Heart right ventricle (tissue), 16 donors: ENCODE measurements around the gene ORM2. TPM values are rescaled to one million over a fixed set of nuclear protein-coding genes. Genes with fewer than 3 reads are reported as not detected.
"Not testable (repeated sequence)": the region's sequence is repeated elsewhere in the genome, so short reads cannot be mapped to it uniquely, and the experiment has no call there.

Experiments
- ATAC-seq, 8 donors: fragments of 200-7000 bp; cut with Tn5 transposase; one replicate each; pipeline ENCODE4 v1.9.1; 2020; ENCODE audit warnings: mild to moderate bottlenecking in 8 of 8, moderate library complexity in 8 of 8, moderate number of reproducible peaks in 1 of 8
- DNase-seq, 2 donors: peaks; one replicate each; pipeline ENCODE4 v3.0.0-alpha.2; 2020
- H3K27ac ChIP-seq, 10 donors: fragments of 200-600 bp; sonication (generic) in 2 of 10; one replicate each; pipeline versions ENCODE4 v1.5.0 to v1.8.0; 2020 to 2022; ENCODE audit warnings: mild to moderate bottlenecking in 3 of 10
- H3K27me3 ChIP-seq, 7 donors: fragments of 200-600 bp; one replicate each; pipeline ENCODE4 v1.8.0; 2021 to 2022; ENCODE audit warnings: mild to moderate bottlenecking in 2 of 7
- H3K36me3 ChIP-seq, 9 donors: fragments of 200-600 bp; sonication (generic) in 1 of 9; one replicate each; pipeline versions ENCODE4 v1.5.0 to v1.8.0; 2020 to 2022; ENCODE audit warnings: mild to moderate bottlenecking in 2 of 9
- H3K4me1 ChIP-seq, 9 donors: fragments of 200-600 bp; sonication (generic) in 1 of 9; one replicate each; pipeline versions ENCODE4 v1.5.0 to v1.8.0; 2020 to 2022; ENCODE audit warnings: mild to moderate bottlenecking in 4 of 9
- H3K4me3 ChIP-seq, 10 donors: fragments of 200-600 bp; sonication (generic) in 2 of 10; one replicate each; pipeline versions ENCODE4 v1.5.0 to v1.8.0; 2020 to 2022; ENCODE audit warnings: mild to moderate bottlenecking in 7 of 10, moderate library complexity in 2 of 10
- H3K9me3 ChIP-seq, 11 donors: fragments of 200-600 bp in 10 of 11; sonication (generic) in 2 of 11; one replicate each; pipeline versions ENCODE4 v1.5.0 to v1.8.0; 2013 to 2022; ENCODE audit warnings: mild to moderate bottlenecking in 2 of 11, control low read depth in 1 of 11, moderate library complexity in 1 of 11
- CTCF ChIP-seq, 9 donors: fragments of 200-600 bp; sonication (generic) in 2 of 9; IDR thresholded peaks; one replicate each; pipeline versions ENCODE4 v1.5.0 to v1.8.0; 2021 to 2022; ENCODE audit warnings: antibody characterized with exemption in 9 of 9, mild to moderate bottlenecking in 5 of 9, moderate library complexity in 1 of 9
- WGBS, 2 donors: extraction: QIAGEN DNeasy Blood & Tissue Kit; methylation state at CpG; one replicate each; pipeline ENCODE4 v1.1.7; 2013; ENCODE audit warnings: inconsistent platforms in 1 of 2; 5-methylcytosine and 5-hydroxymethylcytosine counted together
- intact Hi-C, 10 donors: fragments of 100-400 bp; cut with DNase I; formaldehyde crosslinking; loops; one replicate each; pipeline versions ENCODE4 v1.11.1 to v1.14.2; 2022
- polyA plus RNA-seq, 2 donors: library from polyadenylated mRNA; stranded (reverse); fragments of 200-250 nt; gene quantifications; one replicate each; pipeline ENCODE4 v1.2.3, GENCODE V29; 2013
- total RNA-seq, 10 donors: library from RNA; stranded (reverse); fragmentation: NEBNext Ultra II Directional in 3 of 10; extraction: Animal tissue kit (Norgen Biotek cat#: 25700) in 3 of 10; gene quantifications; one replicate each; pipeline versions ENCODE4 v1.2.1 to v1.2.4, GENCODE V29; 2021 to 2023
- donor health status: Arrhythmogenic right ventricular cardiomyopathy.
- donor health status: ischemic (EF 13 %, LVEDD 7.1; RV severe dilation, severe dysfunction).
- donor health status: healthy with polysubstance abuse.
- donor health status: DM: no; HTN: yes; CAD: no.
- donor health status: DM: no; HTN: no; CAD: no.
- donor health status: ischemic (EF 25% LVEDD 6.9; RV normal size, moderate dysfunction).
- donor health status: ischemic (EF 25% LVEDD 5.7; RV mildly dilated, moderate dysfunction).
- donor health status: healthy.
- donor health status: DM: yes; HTN: yes; CAD: no.
- donor health status: Ischemic cardiomyopathy.
- donor health status: ischemic (EF 35%, LVEDD 5.7; RV mildly dilated, moderate dysfunction).
- donor health status: nonischemic (EF 11% LVEDD 7.7; RV severe dilation, severe dysfunction).
- donor health status: DM: yes; HTN: yes; CAD: no.
- donor health status: PGD.
- donor health status: ischemic (EF 29% LVEDD 5.4; RV normal size, mild dysfunction).
- donor health status: nonischemic (EF 23%, LVEDD 6.1; RV moderate dilation, normal function).

Gene ORM2
- total and polyA plus RNA-seq, 12 donors = 0.44 TPM; not detected in 11

- peaks cover 0 to 22% (median 0%) of the 10 kb centered on the region in 7 donors for H3K27me3 ChIP-seq
These were observed 1.9 kb upstream of the ORM2 start for GRCh38 chr9:114327749-114328148.

GRCh38 chr9:114328357-114328820, 1.3 kb upstream of the ORM2 start:
- H3K36me3 ChIP-seq, H3K4me3 ChIP-seq, ATAC-seq, H3K9me3 ChIP-seq, H3K4me1 ChIP-seq, H3K27ac ChIP-seq, intact Hi-C loops, DNase-seq: not testable (repeated sequence)
- 87 to 90% methylated on average over 10 of the region's 10 CpGs for WGBS, 2 donors
- peaks cover 0 to 22% (median 0%) of the 10 kb centered on the region in 7 donors for H3K27me3 ChIP-seq

More at GRCh38 chr9:114327749-114328148, 1.9 kb upstream of the ORM2 start:
- intact Hi-C loops = no loop called here
- no peak for TF ChIP-seq CTCF (IDR thresholded peaks at IDR 0.05)
- 92 to 94% methylated on average over 8 of the region's 8 CpGs for WGBS, 2 donors
- no peak for DNase-seq
- H3K9me3 ChIP-seq = no peaks in the 10 kb centered on the region
- no peak overlapping the region for H3K4me3 ChIP-seq
- H3K4me1 ChIP-seq = no peaks in the 10 kb centered on the region
- H3K27ac ChIP-seq = no peak overlapping the region
- H3K36me3 ChIP-seq = no peaks in the 10 kb centered on the region
- no peak for ATAC-seq

- ATAC-seq, intact Hi-C loops, H3K36me3 ChIP-seq, H3K27ac ChIP-seq, DNase-seq, H3K9me3 ChIP-seq, H3K4me3 ChIP-seq, H3K4me1 ChIP-seq: not testable (repeated sequence)
- 88 to 90% methylated on average over 10 of the region's 12 CpGs for WGBS, 2 donors
- peaks cover 0 to 15% (median 0%) of the 10 kb centered on the region in 7 donors for H3K27me3 ChIP-seq
These were observed 588 bp upstream of the ORM2 start for GRCh38 chr9:114328937-114329624.

GRCh38 chr9:114330636-114331035, 967 bp downstream of the ORM2 start:
- DNase-seq = no peak
- intact Hi-C loops = no loop called here

GRCh38 chr9:114331229-114332195, 1.8 kb downstream of the ORM2 start:
- H3K9me3 ChIP-seq, H3K4me3 ChIP-seq, H3K4me1 ChIP-seq, H3K27ac ChIP-seq, H3K27me3 ChIP-seq, DNase-seq, intact Hi-C loops: not testable (repeated sequence)
- peak in 1 of 8 donors; percentile 5 for ATAC-seq
- H3K36me3 ChIP-seq = peaks cover 0 to 20% (median 0%) of the 10 kb centered on the region in 9 donors
- WGBS, 2 donors = 76 to 83% methylated on average over 14 to 15 of the region's 19 CpGs

More at GRCh38 chr9:114330636-114331035, 967 bp downstream of the ORM2 start:
- TF ChIP-seq CTCF (IDR thresholded peaks at IDR 0.05) = no peak
- no peak for ATAC-seq
- Histone ChIP-seq H3K4me1 (no peaks in the 10 kb centered on the region), H3K4me3 (no peak overlapping the region), H3K27me3 (peaks cover 0 to 8% (median 0%) of the 10 kb centered on the region in 7 donors), H3K9me3 (no peaks in the 10 kb centered on the region), H3K36me3 (peaks cover 0 to 11% (median 0%) of the 10 kb centered on the region in 9 donors), H3K27ac (no peak overlapping the region)
- WGBS, 2 donors = 62 to 78% methylated on average over 10 of the region's 10 CpGs

GRCh38 chr9:114332474-114333040, 2.9 kb downstream of the ORM2 start:
- ATAC-seq, H3K9me3 ChIP-seq, DNase-seq, intact Hi-C loops, H3K27me3 ChIP-seq, H3K4me3 ChIP-seq, H3K27ac ChIP-seq, H3K4me1 ChIP-seq: not testable (repeated sequence)
- WGBS, 2 donors = 85% methylated on average over 4 of the region's 4 CpGs
- peaks cover 0 to 31% (median 0%) of the 10 kb centered on the region in 9 donors for H3K36me3 ChIP-seq

- H3K4me1 ChIP-seq, H3K9me3 ChIP-seq, DNase-seq, H3K4me3 ChIP-seq, H3K27me3 ChIP-seq, H3K27ac ChIP-seq, intact Hi-C loops, ATAC-seq: not testable (repeated sequence)
- 84 to 92% methylated on average over 2 to 3 of the region's 4 CpGs for WGBS, 2 donors
- H3K36me3 ChIP-seq = peaks cover 0 to 42% (median 0%) of the 10 kb centered on the region in 9 donors
These were observed 4.0 kb downstream of the ORM2 start for GRCh38 chr9:114333718-114334117.
